ENCODE results near the gene ARID3B. TPM values are rescaled to one million over a fixed set of nuclear protein-coding genes. Genes with fewer than 3 reads are reported as not detected.

Gene ARID3B
- polyA plus RNA-seq, 2 of the 4 experiments (the other 2 are of a cell fraction): 2.3 TPM

GRCh38 chr15:74609938-74610301 lies 68.9 kb downstream of the ARID3B start:
- TF ChIP-seq MAZ (IDR thresholded peaks at IDR 0.05; ENCODE audit: borderline replicate concordance, low read depth, low read length) (no peak), ZSCAN20 (CRISPR knock-in tag; IDR thresholded peaks at IDR 0.05) (no peak), HOXB5 (CRISPR knock-in tag; IDR thresholded peaks at IDR 0.05) (no peak), TP53 (CRISPR knock-in tag; IDR thresholded peaks at IDR 0.05) (no peak), HDAC2 (IDR thresholded peaks at IDR 0.05) (no peak), FOSL2 (IDR thresholded peaks at IDR 0.05) (no peak), FOSL2 (CRISPR knock-in tag; IDR thresholded peaks at IDR 0.05) (no peak), RARB (CRISPR knock-in tag; IDR thresholded peaks at IDR 0.05) (no peak), KDM5A (IDR thresholded peaks at IDR 0.05) (no peak), EP300 (IDR thresholded peaks at IDR 0.05) (no peak), HEYL (CRISPR knock-in tag; IDR thresholded peaks at IDR 0.05) (no peak), CBX8 (IDR thresholded peaks at IDR 0.05) (no peak), ZNF302 (CRISPR knock-in tag; IDR thresholded peaks at IDR 0.05) (no peak), MAX (IDR thresholded peaks at IDR 0.05) (no peak), HOXB13 (CRISPR knock-in tag; IDR thresholded peaks at IDR 0.05; ENCODE audit: low read depth) (no peak), ATOH8 (CRISPR knock-in tag; IDR thresholded peaks at IDR 0.05; ENCODE audit: low read depth) (no peak), FOXS1 (CRISPR knock-in tag; IDR thresholded peaks at IDR 0.05) (no peak), BCL3 (IDR thresholded peaks at IDR 0.05) (no peak), SREBF2 (IDR thresholded peaks at IDR 0.05) (no peak)
- DNase-seq (ENCODE audit: low read depth in 1 of 2, low spot score in 1 of 2) (no peak), ATAC-seq (no peak), FAIRE-seq (no peak)
- Histone ChIP-seq H3K4me3 (no peak overlapping the region), H3K9me3 (no peaks in the 10 kb centered on the region), H3K4me2 (no peak overlapping the region), H3K4me1 (no peaks in the 10 kb centered on the region), H3K27ac (no peak overlapping the region)
- ChIA-PET CTCF (interaction anchor here (3.5 kb wide), 1 partner anchor 12 kb away, joined by 17 read pairs; no protein-coding TSS in a partner anchor), POLR2A (no interaction called here)
- WGBS (ENCODE audit: missing lambda C conversion rate): 92% methylated on average over 2 of the region's 3 CpGs

- WGBS (ENCODE audit: missing lambda C conversion rate): 82% methylated on average over 5 of the region's 7 CpGs
- no peak overlapping the region for H3K27ac ChIP-seq
- DNase-seq (ENCODE audit: low read depth in 1 of 2, low spot score in 1 of 2): no peak
- ChIA-PET POLR2A (no interaction called here), CTCF (interaction anchor here (0.6 to 3.5 kb wide), 4 partner anchors 10 to 159 kb away, joined by 3 to 17 read pairs (median 4); no protein-coding TSS in a partner anchor)
- FAIRE-seq: no peak
- H3K4me2 ChIP-seq: no peak overlapping the region
- no peak overlapping the region for H3K4me3 ChIP-seq
- no peak for ATAC-seq
- no peaks in the 10 kb centered on the region for H3K9me3 ChIP-seq
- TF ChIP-seq CHD4 (IDR thresholded peaks at IDR 0.05; ENCODE audit: borderline replicate concordance): no peak
- no peak for TF ChIP-seq CTCF (IDR thresholded peaks at IDR 0.05)
- TF ChIP-seq ZFP36 (IDR thresholded peaks at IDR 0.05; ENCODE audit: borderline replicate concordance, partially characterized antibody): no peak
- TF ChIP-seq CHD2 (IDR thresholded peaks at IDR 0.05; ENCODE audit: low read length, partially characterized antibody): no peak
- no peak for TF ChIP-seq HEYL (CRISPR knock-in tag; IDR thresholded peaks at IDR 0.05)
- no peak for TF ChIP-seq MYC (IDR thresholded peaks at IDR 0.05; ENCODE audit: borderline replicate concordance, low read length)
- TF ChIP-seq ZSCAN20 (CRISPR knock-in tag; IDR thresholded peaks at IDR 0.05): no peak
- no peak for TF ChIP-seq TP53 (CRISPR knock-in tag; IDR thresholded peaks at IDR 0.05)
- no peak for TF ChIP-seq HMGXB4 (CRISPR knock-in tag; IDR thresholded peaks at IDR 0.05; ENCODE audit: borderline replicate concordance)
- no peak for TF ChIP-seq RARB (CRISPR knock-in tag; IDR thresholded peaks at IDR 0.05)
- no peak for TF ChIP-seq RAD21 (conservative IDR thresholded peaks at IDR 0.05 in 1 of 2, IDR thresholded peaks at IDR 0.05 in 1 of 2)
- TF ChIP-seq FOSB (CRISPR knock-in tag; IDR thresholded peaks at IDR 0.05): no peak
- H3K4me1 ChIP-seq: no peaks in the 10 kb centered on the region
These were observed 69.4 kb downstream of the ARID3B start for GRCh38 chr15:74610302-74610951.

All from A549 (cell line).